Activated CD8-positive, alpha-beta memory T cell treated with anti-CD3 and anti-CD28 coated beads for 24 hours (primary cell): ENCODE data around the gene AOAH.
"Not testable (repeated sequence)": the region's sequence is repeated elsewhere in the genome, so short reads cannot be mapped to it uniquely, and the experiment has no call there.

ENCODE experiments used
- DNase-seq: peaks from one replicate; pipeline ENCODE4 v3.0.0-alpha.2; 2020

Gene AOAH

DNA sequence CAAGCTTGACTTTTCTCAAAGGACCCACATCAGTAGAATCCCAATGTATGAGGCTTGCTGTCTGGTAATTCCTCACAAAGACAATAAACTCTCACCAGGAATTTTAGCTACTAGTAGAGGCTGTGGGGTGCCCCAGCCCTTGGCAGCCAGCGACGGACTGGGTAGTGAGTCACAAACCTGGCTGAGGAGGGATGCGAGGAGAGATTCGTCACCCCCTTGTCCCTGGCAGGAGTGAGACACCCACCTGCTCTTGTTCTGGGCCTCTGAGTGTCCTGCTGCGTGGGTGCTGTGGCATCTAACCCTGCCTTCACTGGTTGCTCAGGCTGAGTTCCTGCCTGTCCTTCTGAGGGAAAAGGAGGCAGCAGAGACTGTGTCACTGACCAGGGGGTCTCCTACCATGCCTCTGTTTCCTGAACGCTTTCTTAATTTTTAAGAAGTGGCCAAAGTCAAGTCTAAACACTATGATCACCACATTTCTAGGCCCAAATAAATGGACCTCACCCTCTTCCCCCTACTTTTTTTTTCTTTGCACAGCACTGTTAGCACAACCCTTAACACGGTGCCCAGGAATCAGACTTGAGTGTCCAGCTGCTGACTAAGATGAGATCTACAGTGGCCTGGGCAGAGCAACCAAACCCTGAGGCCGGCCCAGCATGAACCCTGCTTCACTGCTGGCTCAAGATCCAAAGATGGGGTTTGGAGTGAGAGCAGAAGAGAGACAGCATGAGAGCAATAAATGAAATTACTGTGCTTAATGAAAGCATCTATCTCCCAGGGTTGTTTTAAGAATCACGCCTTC, 188.2 kb downstream of the AOAH start:
- no peak for DNase-seq

DNA sequence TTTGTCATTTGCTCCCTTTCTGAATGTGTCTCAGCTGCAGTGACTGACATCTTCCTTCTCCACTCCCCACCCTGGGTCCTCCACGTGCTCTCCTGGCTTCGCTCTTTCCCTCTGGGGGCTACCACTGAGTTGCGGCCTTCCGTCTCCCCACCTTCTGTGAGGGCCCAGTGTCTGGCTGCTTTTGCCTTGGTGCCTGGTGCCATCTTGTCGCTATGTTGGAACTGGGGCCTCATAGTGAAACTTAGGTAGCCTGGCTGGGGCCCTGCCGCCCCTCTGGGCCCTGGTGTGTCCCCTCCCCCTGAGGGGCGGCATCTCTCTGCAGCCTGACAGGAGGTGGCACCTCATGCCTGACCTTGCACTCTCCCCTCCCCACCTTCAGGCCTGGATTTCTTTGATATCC, 190.6 kb downstream of the AOAH start:
- no peak for DNase-seq

DNA sequence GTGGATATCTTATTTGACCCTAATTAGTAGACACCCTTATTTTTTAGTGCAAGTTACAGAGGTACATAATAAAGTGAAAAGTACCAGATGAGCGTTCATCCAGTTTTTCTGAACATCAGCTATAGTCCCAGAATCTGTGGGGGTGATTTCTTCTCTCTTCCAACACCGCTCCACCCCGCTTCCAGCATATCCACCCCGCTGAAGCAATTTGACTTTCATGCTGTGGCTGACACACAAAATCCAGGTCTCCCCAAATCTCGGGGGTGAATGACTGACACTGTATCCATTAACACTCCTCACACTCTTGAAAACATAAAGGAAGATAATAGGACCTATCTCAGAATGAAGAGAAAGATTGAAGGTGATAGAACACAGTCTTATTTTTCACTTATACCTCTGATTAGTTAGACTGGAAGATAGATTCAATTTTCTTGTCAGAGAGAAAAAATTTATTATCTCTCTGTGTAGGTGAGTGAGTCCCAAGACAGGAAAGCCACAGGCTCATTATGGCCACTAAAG, 191.3 kb downstream of the AOAH start:
- no peak for DNase-seq

DNA sequence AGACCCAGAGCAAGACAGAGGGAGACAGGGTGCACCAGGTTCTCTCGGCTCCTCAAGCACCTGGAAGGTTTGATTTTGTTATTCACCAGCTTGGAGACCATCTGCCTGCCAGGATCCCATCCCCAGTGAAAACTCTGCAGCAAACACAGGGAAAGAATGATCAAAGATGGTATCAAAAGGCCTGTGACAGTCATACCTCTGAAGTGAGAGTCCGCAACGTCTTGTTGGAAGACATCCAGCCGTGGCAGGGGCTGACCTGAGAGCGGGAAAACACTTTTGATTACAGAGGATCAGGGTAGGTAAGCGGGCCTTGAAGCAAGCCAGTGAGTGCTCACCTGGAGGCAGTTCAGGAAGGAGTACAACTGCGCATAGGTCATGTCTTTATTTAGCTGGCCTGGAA, 192.3 kb downstream of the AOAH start:
- DNase-seq = no peak

DNA sequence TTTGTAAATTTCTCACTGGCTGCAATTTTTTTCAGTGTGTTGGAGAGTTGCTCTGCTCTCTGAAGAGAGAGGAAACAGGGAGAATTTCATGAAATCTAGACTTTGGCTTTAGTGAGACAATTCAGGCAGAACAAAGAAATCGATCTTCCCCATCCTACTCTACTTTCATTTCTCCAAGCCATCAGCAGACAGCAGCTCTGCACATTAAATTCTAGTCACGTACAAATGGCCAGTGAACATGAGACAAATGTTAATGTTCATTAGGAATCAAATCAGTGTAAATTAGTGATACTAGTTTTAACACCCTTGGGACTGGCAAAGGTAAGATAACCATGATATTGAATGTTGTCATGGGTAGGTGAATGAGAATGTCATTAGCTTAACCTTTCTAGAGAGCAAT, 193.8 kb downstream of the AOAH start:
- no peak for DNase-seq

DNA sequence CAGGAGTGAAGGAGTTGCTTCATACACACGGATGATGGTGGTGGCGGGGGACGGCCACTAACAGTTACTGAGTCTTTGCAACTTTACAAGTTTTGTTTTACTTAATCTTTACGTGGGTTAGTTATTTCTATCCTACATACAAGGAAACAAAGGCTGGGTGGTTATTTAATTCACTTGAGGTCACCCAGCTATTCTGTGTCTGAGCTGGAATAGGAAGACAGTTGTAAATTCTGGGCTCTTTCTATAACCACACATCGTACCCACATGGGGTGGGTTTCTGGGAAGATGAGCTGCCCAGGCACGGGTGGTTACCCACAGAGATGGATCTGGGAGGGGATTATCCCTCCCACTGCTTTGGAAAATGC, 196.8 kb downstream of the AOAH start:
- DNase-seq = no peak

DNA sequence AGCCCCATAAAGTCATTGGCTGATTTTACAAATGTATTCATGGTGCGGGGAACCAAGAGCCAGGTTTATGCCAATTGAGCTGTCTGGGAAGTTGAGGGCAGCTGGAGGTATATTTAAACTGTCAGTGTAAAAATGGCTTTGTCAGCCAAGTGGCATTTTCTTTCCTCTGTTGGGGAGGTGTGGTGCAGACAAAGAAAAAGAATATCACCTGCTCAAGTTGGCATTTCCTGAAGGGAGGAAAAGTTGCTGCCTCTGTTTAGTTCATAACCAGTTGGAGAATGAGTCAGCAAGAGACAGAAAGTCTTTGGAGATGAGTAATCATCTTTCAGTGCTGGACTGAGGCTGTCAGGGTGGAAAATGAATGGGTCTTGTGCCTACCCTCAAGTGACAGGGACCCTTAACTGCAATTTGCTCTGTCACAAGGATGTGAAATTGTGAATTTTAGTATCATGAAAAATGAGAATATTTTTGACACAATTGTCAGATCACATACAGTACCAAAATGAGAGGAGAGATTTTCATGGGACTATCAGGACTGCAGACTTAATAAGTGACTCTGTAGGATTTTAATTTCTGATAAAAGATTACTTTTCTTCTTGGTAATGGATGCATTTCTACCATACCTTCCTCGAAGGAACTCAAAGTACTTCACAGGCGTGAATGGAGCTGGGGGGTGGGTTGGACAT, 197.3 kb downstream of the AOAH start:
- no peak for DNase-seq

DNA sequence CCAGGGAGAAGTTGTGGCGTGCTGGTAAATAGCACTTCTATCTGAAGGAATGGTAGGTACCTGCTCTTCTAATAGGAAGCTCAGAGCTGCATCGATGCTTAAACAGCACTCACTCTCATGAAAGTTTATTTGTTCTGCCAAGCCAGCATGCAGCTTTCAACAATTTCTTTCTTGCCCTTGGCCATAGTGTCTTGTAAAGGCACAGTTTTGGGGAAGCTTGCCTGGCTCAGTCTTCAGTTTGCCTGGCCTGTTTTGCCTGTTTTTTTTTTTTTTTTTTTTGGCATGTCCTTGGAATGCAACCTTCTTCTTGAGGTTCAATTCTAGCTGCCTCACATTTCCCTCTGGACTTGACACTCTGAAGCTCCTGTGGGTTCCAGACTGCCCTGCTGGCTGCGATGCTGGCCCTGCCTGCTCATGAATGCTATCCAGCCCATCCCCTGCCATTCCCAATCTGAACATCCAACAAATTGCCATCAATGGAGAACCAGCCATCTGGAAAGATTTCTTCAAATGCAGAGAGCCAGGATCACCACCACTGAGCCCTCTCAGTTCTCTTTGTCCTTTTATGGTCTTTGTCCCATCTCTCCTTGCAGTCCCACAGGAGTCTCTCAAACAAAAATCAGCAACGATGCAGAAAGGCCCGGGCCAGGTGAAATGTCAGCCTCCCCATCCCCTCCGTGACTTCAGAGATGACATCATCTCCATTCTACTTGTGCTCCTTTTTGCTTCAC, 200.8 kb downstream of the AOAH start:
- DNase-seq = no peak

DNA sequence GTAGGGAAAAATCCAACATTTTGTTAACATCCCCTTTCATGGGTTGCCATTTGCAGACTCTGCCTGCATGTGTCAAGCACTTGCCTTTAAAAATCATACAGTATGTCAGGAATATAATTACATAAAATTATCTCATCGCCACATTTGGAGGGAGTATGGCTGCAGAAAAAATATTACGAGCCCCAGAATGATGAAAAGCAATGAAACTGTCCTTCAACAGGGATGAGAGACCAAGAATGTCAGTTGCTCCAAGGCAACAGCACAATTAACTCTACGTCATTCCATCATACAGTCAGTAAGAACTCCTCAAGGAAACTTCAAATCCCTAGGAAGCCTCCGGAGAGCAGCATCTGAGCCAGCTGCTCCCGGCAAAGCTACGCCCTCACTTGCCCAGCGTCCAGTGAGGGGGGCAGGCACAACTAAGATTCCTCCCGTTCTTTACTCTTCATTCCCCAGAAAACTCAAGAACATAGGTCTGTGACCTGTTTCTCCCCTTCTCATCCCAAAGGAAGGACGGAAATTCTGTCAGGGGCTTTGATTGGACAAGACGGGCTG, 201.8 kb downstream of the AOAH start:
- DNase-seq = no peak

DNA sequence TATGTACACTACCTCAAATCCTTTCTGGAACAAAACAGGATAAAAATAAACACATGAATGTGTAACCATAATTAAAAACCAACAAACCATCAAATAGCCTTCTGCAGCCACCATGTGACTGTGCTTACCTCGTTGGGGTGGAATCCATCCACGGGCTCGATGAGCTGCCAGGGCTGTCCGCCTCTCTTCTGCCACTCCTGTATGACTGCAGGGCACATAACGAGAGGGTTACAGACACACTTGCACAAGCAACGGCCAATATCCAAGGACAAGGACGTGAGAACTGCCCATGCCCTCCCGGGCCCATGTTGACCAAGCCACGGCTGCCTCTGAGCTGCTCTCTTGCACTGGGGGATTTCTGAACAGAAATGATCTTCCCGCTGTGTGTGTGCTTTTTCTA, 202.4 kb downstream of the AOAH start:
- no peak for DNase-seq

DNA sequence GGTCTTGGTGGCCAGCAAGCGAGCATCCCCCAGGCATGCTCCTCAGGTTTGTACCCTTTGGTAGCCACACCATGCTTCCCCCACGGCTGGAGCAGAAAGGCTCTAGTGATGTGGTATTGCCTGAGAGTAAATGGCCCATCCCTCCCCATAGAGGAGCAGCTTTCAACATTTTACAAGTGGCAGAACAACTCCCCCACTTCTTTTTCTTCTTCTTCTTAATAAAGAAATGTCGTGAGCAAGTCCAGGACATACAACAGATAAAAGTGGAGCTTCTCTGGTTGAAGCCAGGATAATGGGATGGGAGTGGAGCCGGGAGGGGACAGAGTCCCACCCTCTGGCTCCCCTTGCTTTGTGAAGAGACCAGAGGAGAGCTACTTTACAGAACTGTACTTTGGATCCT, 203.2 kb downstream of the AOAH start:
- no peak for DNase-seq

DNA sequence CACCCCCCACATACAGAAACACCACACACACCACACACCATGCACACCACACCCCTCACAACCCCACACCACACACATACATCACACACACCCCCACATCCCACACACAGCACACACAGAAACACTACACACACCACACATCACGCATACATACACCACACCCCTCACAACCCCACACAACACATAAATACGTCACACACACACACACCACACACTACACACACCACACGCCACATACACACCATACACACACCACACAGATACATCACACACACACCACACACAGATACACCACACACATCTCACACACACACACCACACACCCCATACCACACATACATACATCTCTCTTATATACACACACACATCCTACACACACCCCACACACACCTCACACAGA, 208.4 kb downstream of the AOAH start:
- DNase-seq = peak; percentile 41

DNA sequence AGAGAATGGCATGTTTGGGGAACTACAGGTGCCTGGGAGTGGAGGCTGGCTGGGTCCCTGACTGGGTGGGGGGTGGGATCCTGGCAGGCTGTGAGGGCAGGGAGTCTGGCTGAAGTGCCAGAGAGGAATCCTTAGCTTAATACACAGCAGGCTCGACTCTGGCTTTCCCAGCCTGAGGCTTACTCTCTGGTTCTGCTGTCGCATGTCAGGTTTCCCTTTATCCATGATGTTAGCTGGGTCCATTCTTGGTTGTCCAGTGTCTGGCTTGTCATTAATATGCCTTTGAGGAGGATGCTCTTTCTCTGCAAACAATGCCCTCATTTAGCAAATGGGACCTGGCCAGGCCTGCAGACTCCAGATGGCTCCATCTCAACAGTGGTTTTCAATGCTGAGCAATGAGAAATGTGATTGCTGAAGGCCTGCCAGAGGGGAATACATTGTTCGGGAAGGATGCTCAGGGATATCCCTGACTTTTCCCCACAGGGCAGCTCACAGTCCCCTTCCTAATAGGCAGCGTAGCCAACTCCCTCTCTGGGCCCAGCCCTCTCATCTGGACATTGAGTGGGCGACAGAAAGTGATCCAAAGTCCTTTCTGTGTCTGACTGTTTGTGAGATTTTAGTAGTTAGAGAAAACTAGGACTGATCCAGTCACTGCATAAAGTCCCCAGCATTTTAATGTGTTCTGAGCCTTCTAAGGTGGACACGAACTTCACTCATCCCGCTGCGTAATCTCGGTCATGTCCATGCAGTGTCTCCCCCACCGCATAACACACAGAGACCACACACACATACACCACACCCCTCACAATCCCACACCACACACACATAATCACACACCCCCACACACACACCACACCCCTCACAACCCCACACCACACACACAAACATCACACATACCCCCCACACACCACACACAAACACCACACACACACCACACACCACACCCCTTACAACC, 209.7 kb downstream of the AOAH start:
- peak; percentile 33 for DNase-seq

DNA sequence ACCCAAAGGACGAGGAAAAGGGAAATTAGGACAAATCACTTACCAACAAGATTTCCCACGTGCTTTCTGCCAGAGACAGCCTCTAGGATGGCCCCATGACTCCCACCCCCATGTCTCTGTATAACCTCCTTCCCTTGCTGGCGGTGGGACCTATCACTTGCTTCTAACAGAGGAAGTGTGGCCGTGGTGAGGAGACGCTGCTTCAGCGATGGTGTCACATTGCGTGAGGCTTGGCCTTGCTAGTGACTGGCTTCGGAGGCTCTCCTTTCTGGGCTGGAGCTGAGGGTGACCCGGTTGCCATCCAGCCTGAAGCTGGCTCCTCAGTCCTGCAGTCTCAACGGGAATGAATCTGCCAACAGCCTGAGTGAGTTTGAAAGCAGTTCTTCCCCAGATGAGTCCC, 210.9 kb downstream of the AOAH start:
- DNase-seq = no peak

DNA sequence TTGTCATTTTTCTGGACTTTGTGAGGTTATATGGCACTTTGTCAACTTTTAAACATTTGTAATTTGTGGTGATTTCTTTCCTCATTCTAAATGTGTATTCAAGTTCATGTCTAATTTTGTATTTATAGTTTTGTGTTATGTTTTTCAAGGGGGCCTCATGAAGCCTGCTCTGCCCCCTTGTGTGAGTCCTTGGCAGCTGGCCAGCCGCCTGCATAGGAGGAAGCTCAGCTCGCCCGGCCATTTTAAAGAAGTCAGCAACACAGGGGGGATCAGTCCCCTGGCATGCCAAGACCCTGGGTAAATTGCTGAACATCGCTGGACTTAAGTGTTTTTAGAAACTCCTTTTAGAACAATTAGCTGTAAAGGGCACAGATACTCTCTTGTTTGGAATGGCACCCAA, 211.7 kb downstream of the AOAH start:
- DNase-seq = no peak

DNA sequence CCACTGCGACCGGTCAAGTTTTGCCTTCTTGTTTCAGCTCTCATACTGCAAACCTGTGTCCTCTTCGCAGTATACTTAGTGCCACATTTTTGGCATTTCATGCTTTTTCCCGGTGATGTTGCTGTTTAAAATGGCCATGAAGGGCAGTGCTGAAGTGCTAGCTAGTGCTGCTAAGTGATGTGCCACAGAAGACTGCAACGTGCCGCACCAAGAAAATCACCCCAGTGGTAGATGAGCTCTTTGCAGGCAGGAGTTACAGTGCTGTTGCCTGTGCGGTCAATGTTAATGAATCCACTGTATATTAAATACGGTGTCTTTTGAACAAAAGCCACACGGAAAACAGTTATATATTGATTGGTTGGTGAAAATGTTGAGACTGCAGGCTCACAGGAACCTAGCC, 214.3 kb downstream of the AOAH start:
- no peak for DNase-seq

DNA sequence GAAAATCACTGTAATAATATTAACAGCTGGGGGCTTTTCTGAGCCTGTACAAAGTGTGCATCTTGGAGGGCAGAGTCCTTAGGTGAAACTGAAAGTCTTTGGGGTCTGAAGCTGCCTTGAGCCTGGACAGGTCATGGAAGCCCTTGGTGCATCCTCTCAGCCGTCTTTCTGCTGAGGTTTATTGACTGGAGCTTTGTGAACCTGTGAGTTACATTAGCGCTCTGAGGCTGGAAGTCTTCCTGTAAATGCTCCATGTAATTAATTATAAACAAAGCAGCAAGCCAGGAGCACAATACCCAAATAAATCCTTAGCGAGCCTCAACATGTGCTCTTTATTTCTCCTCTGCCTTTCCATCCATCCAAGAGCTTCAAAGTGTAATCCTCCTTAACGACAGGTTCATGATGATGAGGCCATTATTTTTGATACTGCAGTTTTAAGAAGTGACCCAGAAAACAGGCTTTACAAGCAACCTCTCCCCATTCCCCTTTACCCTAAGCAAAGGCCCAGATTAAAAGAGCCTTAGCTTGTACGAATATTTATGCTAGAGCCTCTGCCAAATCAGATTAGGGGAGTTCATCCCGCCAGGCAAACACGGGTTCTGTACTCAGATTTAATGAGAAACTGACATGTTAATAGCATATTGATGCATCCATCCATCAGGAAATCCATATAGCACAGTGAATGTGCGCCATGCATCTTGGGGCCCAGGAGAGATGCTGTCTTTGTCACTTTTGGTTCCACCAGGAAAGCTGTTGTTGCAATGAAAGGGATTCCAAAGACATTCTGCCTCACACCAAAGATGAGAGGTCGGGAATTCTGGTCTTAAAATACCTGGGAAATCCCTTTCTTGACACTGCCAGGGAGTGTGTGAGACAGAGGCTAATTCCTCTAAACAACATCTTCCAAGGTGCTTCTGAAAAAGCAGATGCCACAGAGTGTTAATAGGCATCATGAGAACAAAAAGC, 216.5 kb downstream of the AOAH start:
- DNase-seq = no peak

DNA sequence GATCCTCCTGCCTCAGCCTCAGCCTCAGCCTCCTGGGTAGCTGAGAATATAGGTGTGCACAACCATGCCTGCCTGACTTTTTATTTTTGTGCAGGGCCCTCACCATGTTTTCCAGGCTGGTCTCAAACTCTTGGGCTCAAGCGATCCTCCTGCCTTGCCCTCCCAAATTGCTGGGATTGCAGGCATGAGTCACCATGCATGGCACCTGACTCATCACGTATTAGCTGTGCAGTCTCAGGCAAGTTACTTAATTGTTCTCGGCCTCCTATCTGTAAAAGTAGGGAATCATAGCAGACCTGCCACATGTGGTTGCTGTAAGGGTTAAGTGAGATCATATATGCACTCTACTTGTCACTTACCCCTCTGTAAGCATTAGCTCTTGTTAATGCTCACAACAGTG, 217.5 kb downstream of the AOAH start:
- DNase-seq = no peak

DNA sequence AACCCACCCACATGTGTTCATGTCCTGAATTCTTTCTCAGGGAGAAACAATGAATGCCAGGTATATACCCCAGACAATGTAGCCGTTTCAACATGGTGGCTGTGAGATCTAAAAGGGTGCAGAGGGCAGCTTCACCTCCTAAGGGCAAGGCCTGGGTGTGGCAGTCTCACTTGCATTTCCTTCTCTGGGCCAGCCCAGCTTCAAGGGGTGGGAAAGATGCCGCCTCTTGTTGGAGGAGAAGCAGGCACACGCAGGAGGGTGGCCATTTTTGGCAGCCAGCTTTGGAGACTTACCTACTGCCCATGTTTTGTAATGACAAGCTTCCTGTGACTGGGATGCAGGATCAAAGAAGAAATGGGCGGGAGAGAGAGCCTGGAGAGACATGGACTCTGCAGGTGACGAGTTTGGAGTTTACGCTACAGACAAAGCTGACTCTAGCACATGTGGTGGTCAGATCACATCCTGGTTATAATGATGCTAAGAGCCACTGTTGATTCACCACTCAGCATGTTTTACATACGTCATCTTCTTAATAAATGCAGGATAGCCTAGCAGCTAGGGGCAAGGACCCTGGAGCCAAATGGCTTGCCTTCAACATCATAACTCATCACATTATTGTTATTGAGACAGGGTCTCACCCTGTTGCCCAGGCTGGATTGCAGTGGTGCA, 218.0 kb downstream of the AOAH start:
- no peak for DNase-seq

DNA sequence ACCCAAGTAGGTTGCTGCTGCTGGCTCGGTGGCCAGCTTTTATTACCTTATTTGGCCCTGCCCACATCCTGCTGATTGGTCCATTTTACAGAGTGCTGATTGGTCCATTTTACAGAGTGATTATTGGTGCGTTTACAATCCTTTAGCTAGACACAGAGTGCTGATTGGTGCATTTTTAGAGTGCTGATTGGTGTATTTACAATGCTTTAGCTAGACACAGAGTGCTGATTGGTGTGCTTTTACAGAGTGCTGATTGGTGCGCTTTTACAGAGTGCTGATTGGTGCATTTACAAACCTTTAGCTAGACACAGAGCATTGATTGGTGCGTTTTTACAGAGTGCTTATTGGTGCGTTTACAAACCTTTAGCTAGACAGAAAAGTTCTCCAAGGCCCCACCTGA, 219.7 kb downstream of the AOAH start:
- DNase-seq = not testable (repeated sequence)

DNA sequence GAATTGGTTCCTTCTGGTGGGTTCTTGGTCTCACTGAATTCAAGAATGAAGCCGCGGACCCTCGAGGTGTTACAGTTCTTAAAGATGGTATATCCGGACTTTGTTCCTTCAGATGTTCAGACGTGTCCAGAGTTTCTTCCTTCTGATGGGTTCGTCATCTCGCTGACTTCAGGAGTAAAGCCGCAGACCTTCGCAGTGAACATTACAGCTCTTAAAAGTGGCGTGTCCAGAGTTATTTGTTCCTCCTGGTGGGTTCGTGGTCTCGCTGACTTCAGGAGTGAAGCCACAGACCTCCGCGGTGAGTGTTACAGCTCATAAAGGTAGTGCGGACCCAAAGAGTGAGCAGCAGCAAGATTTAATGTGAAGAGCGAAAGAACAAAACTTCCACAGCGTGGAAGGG, 220.1 kb downstream of the AOAH start:
- not testable (repeated sequence) for DNase-seq
